Chondrocyte (in vitro differentiated cells): ENCODE measurements around the gene SLC8A3. TPM values are rescaled to one million over a fixed set of nuclear protein-coding genes. Genes with fewer than 3 reads are reported as not detected.

ENCODE experiments used
- DNase-seq: peaks from one replicate; pipeline ENCODE4 v3.0.0; 2021; ENCODE audit warnings: mixed read lengths, low spot score
- H3K27ac Mint-ChIP-seq: one replicate; pipeline ENCODE4 v1.8.0; 2021; ENCODE audit warnings: mild to moderate bottlenecking, moderate library complexity, mixed read lengths; ENCODE audit not compliant: unreplicated experiment
- H3K27me3 Mint-ChIP-seq: 2 replicates; pipeline ENCODE4 v1.8.0; 2021; ENCODE audit warnings: low read depth, mixed read lengths
- H3K36me3 Mint-ChIP-seq: 2 replicates; pipeline ENCODE4 v1.8.0; 2021; ENCODE audit warnings: low read depth, mixed read lengths
- H3K4me1 Mint-ChIP-seq: 2 replicates; pipeline ENCODE4 v1.8.0; 2021; ENCODE audit warnings: low read depth, mild to moderate bottlenecking, mixed read lengths
- H3K4me3 Mint-ChIP-seq: one replicate; pipeline ENCODE4 v1.8.0; 2021; ENCODE audit warnings: mild to moderate bottlenecking, moderate library complexity, mixed read lengths; ENCODE audit not compliant: unreplicated experiment
- H3K9me3 Mint-ChIP-seq: 2 replicates; pipeline ENCODE4 v1.8.0; 2021; ENCODE audit warnings: low read depth, mixed read lengths
- CTCF ChIP-seq: fragments of 200-600 bp; sonication (generic); IDR thresholded peaks from 2 replicates; pipeline ENCODE4 v1.5.0; 2021; ENCODE audit warnings: antibody characterized with exemption, mild to moderate bottlenecking, moderate library complexity
- total RNA-seq: library from RNA; stranded (reverse); gene quantifications from 3 replicates; pipeline ENCODE4 v1.2.1, GENCODE V29; 2021

The SLC8A3 gene
- total RNA-seq, 1 donor from 2014 or later = 0.12 TPM

- H3K36me3 Mint-ChIP-seq = no peaks in the 10 kb centered on the region
- H3K27me3 Mint-ChIP-seq = peaks cover 11% of the 10 kb centered on the region
- H3K4me3 Mint-ChIP-seq = no peak overlapping the region
- no peak for DNase-seq
- H3K9me3 Mint-ChIP-seq = no peaks in the 10 kb centered on the region
- no peaks in the 10 kb centered on the region for H3K4me1 Mint-ChIP-seq
- no peak overlapping the region for H3K27ac Mint-ChIP-seq
- no peak for TF ChIP-seq CTCF
Observed at GRCh38 chr14:70052990-70053389, 135.8 kb downstream of the SLC8A3 start.

GRCh38 chr14:70050136-70050535, 138.6 kb downstream of the SLC8A3 start:
- H3K4me1 Mint-ChIP-seq = no peaks in the 10 kb centered on the region
- no peaks in the 10 kb centered on the region for H3K9me3 Mint-ChIP-seq
- DNase-seq = no peak
- TF ChIP-seq CTCF = no peak
- no peak overlapping the region for H3K4me3 Mint-ChIP-seq
- H3K36me3 Mint-ChIP-seq = no peaks in the 10 kb centered on the region
- H3K27me3 Mint-ChIP-seq = peaks cover 10% of the 10 kb centered on the region
- no peak overlapping the region for H3K27ac Mint-ChIP-seq

GRCh38 chr14:70049605-70050004, 139.1 kb downstream of the SLC8A3 start:
- Mint-ChIP-seq H3K4me3 (no peak overlapping the region), H3K36me3 (no peaks in the 10 kb centered on the region), H3K9me3 (no peaks in the 10 kb centered on the region), H3K27ac (no peak overlapping the region), H3K4me1 (no peaks in the 10 kb centered on the region), H3K27me3 (peaks cover 15% of the 10 kb centered on the region)
- DNase-seq = no peak
- TF ChIP-seq CTCF = no peak

- DNase-seq = no peak
- H3K36me3 Mint-ChIP-seq = no peaks in the 10 kb centered on the region
- H3K9me3 Mint-ChIP-seq = no peaks in the 10 kb centered on the region
- TF ChIP-seq CTCF = no peak
- peaks cover 16% of the 10 kb centered on the region for H3K27me3 Mint-ChIP-seq
- H3K27ac Mint-ChIP-seq = no peak overlapping the region
- H3K4me1 Mint-ChIP-seq = no peaks in the 10 kb centered on the region
- no peak overlapping the region for H3K4me3 Mint-ChIP-seq
Observed at GRCh38 chr14:70048313-70048654, 140.5 kb downstream of the SLC8A3 start.

- Mint-ChIP-seq H3K4me3 (no peak overlapping the region), H3K27me3 (peaks cover 19% of the 10 kb centered on the region), H3K9me3 (no peaks in the 10 kb centered on the region), H3K36me3 (no peaks in the 10 kb centered on the region), H3K27ac (no peak overlapping the region), H3K4me1 (no peaks in the 10 kb centered on the region)
- TF ChIP-seq CTCF = no peak
- DNase-seq = no peak
Observed at GRCh38 chr14:70047598-70048312, 141.0 kb downstream of the SLC8A3 start.
